D721Med (cell line): ENCODE data around the gene TUBA4B.
"Not testable (repeated sequence)": the region's sequence is repeated elsewhere in the genome, so short reads cannot be mapped to it uniquely, and the experiment has no call there.

Experiments
- DNase-seq: peaks from one replicate; pipeline ENCODE4 v3.0.0; 2011; ENCODE audit warnings: low spot score; ENCODE audit not compliant: insufficient read length
- FAIRE-seq: peaks from 2 replicates; lab custom pipeline; 2011; peaks lifted over from hg19 to GRCh38; lab: Jason Lieb, UNC
- CTCF ChIP-seq: IDR thresholded peaks from 2 replicates; pipeline ENCODE4 v1.5.1; 2012; ENCODE audit warnings: mild to moderate bottlenecking, control low read depth; ENCODE audit not compliant: insufficient read depth; ENCODE audit errors: missing control alignments

The TUBA4B gene

GRCh38 chr2:219285373-219285735 is 32.3 kb downstream of the TUBA4B start:
- DNase-seq: no peak
- no peak for TF ChIP-seq CTCF
- FAIRE-seq: no peak

DNA sequence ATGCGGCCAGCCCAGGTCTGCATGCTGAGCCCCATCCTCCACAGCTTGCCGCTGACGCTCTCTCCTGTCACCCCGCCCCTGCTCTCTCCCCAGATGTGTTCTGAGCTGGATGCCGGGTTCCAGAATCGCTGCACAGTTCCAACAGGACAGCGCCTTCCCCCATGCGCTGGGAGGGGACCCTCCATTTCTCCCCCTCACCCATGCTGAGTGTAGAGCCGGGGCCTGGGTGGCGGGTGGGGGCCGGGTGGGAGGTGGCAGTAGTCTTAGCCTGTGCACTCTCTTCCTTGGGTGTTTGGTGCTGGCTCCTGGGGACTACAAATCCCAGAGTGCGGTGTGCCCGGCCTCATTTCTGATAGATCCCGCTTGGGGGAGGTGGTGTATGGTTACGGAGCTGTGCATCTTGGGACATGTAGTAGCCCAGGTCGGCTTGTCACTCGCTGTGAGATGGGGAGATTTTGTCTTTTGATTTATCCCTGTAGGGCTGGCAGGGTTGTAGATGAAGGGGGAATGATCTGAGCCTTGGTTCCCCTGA is 32.9 kb downstream of the TUBA4B start:
- no peak for FAIRE-seq
- TF ChIP-seq CTCF: no peak
- no peak for DNase-seq

GRCh38 chr2:219286436-219287115 is 33.5 kb downstream of the TUBA4B start:
- no peak for TF ChIP-seq CTCF
- DNase-seq: no peak
- FAIRE-seq: no peak

DNA sequence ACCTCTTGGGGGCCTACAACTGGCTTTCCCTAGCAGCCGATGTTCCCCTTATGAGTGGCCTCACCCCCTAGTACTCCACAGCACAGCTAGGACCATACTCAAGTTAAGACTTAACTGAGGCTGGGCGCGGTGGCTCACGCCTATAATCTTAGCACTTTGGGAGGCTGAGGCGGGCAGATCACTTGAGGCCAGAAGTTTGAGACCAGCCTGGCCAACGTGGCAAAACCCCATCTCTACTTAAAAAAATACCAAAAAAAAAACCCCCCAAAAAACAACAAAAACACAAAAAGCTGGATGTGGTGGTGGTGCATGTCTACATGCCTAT is 34.0 kb downstream of the TUBA4B start:
- FAIRE-seq, DNase-seq: not testable (repeated sequence)

DNA sequence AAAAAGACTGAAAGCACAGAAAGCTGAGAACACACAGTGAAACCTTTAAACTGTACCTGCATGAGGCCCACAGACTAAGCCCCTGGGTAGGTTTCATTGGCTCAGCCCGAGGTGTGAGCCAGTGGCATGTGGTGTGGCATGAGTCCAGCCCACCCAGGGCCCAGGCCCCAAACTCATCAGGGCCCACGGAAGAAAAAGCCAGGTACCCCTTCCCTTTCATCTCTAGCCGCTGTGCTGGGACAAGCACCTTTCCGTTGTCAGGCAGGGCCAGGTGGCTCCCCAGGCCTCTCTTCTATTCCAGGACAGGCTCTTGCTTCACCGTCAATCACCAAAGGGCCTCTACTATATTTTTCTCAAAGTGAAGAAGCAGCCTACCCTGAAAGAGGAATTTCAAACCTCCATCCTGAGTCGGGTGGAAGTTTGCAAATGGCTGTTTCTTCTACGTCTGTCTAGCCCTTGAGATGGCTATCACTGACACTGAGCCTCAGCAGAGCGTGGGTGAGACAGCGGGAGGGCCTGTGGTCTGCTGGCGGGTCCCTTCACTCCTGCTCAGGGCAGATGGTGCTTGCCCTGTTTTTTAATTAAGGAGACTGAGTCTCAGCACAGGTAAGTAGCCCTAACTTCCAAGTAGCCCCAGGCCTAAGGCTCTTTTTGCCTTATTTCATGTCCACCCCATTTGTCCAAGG is 34.7 kb downstream of the TUBA4B start:
- TF ChIP-seq CTCF: no peak
- no peak for FAIRE-seq
- no peak for DNase-seq

GRCh38 chr2:219289195-219289536 is 36.1 kb downstream of the TUBA4B start:
- FAIRE-seq (no peak), DNase-seq (no peak)
- TF ChIP-seq CTCF: no peak

GRCh38 chr2:219289537-219290361 is 36.7 kb downstream of the TUBA4B start:
- TF ChIP-seq CTCF: no peak
- FAIRE-seq (no peak), DNase-seq (no peak)
